ENCODE measurements around the gene FES.

Gene FES

GRCh38 chr15:90942354-90943120 lies 58.2 kb downstream of the FES start:
- in situ Hi-C loops (cut with HindIII; ENCODE audit: low pct_unique_long_range_greater_than_20kb, low sequenced_read_pairs): no loop called here
- no peak for TF ChIP-seq JUND (IDR thresholded peaks at IDR 0.05; ENCODE audit: low read depth)
- no peak for DNase-seq (ENCODE audit: low read depth in 1 of 2, low spot score in 1 of 2)

DNA sequence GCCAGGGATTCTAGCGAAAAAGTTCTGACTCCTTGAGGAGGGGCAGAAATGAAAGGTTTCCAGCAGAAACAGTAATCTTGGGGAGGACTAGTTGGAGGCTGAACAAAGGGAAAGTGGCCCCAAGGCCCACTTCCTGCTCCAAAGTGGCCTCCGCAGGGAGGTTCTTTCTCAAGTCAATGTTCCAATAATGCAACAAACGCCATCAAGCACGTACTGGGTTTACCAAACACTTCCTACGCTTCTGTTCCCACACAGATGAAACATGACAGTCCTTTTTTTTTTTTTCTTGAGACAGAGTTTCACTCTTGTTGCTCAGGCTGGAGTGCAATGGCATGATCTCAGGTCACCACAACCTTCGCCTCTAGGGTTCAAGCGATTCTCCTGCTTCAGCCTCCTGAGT lies 60.8 kb downstream of the FES start:
- no peak for TF ChIP-seq JUND (IDR thresholded peaks at IDR 0.05; ENCODE audit: low read depth)
- DNase-seq (ENCODE audit: low read depth in 1 of 2, low spot score in 1 of 2): no peak
- in situ Hi-C loops (cut with HindIII; ENCODE audit: low pct_unique_long_range_greater_than_20kb, low sequenced_read_pairs): no loop called here

All from T47D (cell line).